NB4 (cell line): Measurements from ENCODE around the gene OCIAD1.

Source experiments
- CTCF ChIP-seq: IDR thresholded peaks from one replicate; pipeline ENCODE4 v1.5.1; 2012; ENCODE audit warnings: low read depth, low read length
- MYC ChIP-seq: IDR thresholded peaks from 2 replicates; pipeline ENCODE4 v1.6.1; 2011; ENCODE audit warnings: low read depth, low read length
- POLR2A ChIP-seq: IDR thresholded peaks from 2 replicates; pipeline ENCODE4 v1.6.1; 2011; ENCODE audit warnings: mild to moderate bottlenecking; ENCODE audit not compliant: insufficient read length; ENCODE audit errors: extremely low read depth

GRCh38 chr4:48858130-48858529 is 27.2 kb downstream of the OCIAD1 start:
- TF ChIP-seq CTCF, result no peak
- no peak for TF ChIP-seq POLR2A
- TF ChIP-seq MYC, result no peak
